HEK293 (cell line): ENCODE data around the gene ANTXRL.

ENCODE experiments used
- CTCF ChIA-PET: fragments of 350-600 bp; formaldehyde crosslinking; extraction: SDS; loops from one replicate; lab custom pipeline; 2021; ENCODE audit warnings: antibody characterized with exemption; lab: Yijun Ruan, JAX
- POLR2A ChIA-PET: fragments of 300-600 bp; formaldehyde crosslinking; extraction: SDS; loops from one replicate; lab custom pipeline; 2020; ENCODE audit warnings: antibody characterized with exemption, inconsistent platforms; lab: Yijun Ruan, JAX
- H3K27ac ChIP-seq: fragments of 200-500 bp; sonication (Bioruptor generic); 2 replicates; pipeline ENCODE4 v1.5.1; 2014; ENCODE audit warnings: low read depth, low read length, control low read depth, inconsistent platforms; ENCODE audit errors: extremely low read depth
- H3K36me3 ChIP-seq, 2 experiments: fragments of 200-500 bp in 1 of 2; sonication (Bioruptor generic) in 1 of 2; 1 replicate in 1 of 2; 2 replicates in 1 of 2; pipeline ENCODE4 v1.5.1; 2014 to 2017; ENCODE audit warnings: inconsistent platforms in 2 of 2, low read length in 2 of 2; ENCODE audit not compliant: control insufficient read depth in 2 of 2, insufficient read depth in 1 of 2
- H3K4me1 ChIP-seq: fragments of 200-500 bp; sonication (Bioruptor generic); 2 replicates; pipeline ENCODE4 v1.5.1; 2014; ENCODE audit warnings: mild to moderate bottlenecking, low read length, inconsistent platforms; ENCODE audit not compliant: control insufficient read depth, insufficient read depth
- H3K4me3 ChIP-seq: 2 replicates; pipeline ENCODE4 v1.5.1; 2011; ENCODE audit warnings: low read depth, mild to moderate bottlenecking, control low read depth, low read length, moderate library complexity
- H3K9me3 ChIP-seq: fragments of 200-500 bp; sonication (Bioruptor generic); 2 replicates; pipeline ENCODE4 v1.5.1; 2014; ENCODE audit warnings: low read depth, low read length, inconsistent platforms; ENCODE audit not compliant: control insufficient read depth, insufficient read depth
- HOXD13 ChIP-seq: sonication (generic); formaldehyde crosslinking; IDR thresholded peaks from 2 replicates; pipeline ENCODE4 v1.8.0; 2022; ENCODE audit warnings: missing genetic modification reagents, borderline replicate concordance
- KLF17 ChIP-seq: fragments of 450-650 bp; formaldehyde crosslinking; IDR thresholded peaks from 2 replicates; pipeline ENCODE4 v1.5.1; 2016; ENCODE audit warnings: missing biosample characterization, missing genetic modification characterization
- MYNN ChIP-seq: fragments of 450-650 bp; formaldehyde crosslinking; IDR thresholded peaks from 2 replicates; pipeline ENCODE4 v1.5.1; 2016; ENCODE audit warnings: missing biosample characterization, missing genetic modification characterization, borderline replicate concordance
- SALL2 ChIP-seq: fragments of 450-650 bp; formaldehyde crosslinking; IDR thresholded peaks from 2 replicates; pipeline ENCODE4 v1.5.0; 2017; ENCODE audit warnings: missing biosample characterization, mild to moderate bottlenecking, missing genetic modification characterization, borderline replicate concordance
- ZBTB1 ChIP-seq: fragments of 450-650 bp; formaldehyde crosslinking; IDR thresholded peaks from 2 replicates; pipeline ENCODE4 v1.5.1; 2016; ENCODE audit warnings: missing biosample characterization, missing genetic modification characterization
- ZBTB49 ChIP-seq: fragments of 450-650 bp; formaldehyde crosslinking; IDR thresholded peaks from 2 replicates; pipeline ENCODE4 v1.5.1; 2016; ENCODE audit warnings: missing biosample characterization, missing genetic modification characterization, low read depth
- ZNF18 ChIP-seq: fragments of 450-650 bp; formaldehyde crosslinking; IDR thresholded peaks from 2 replicates; pipeline ENCODE4 v1.5.1; 2016; ENCODE audit warnings: missing biosample characterization, missing genetic modification characterization
- ZNF223 ChIP-seq: fragments of 450-650 bp; formaldehyde crosslinking; IDR thresholded peaks from 2 replicates; pipeline ENCODE4 v1.5.1; 2016; ENCODE audit warnings: missing biosample characterization, missing genetic modification characterization
- ZNF274 ChIP-seq, 2 experiments: fragments of 200-500 bp in 1 of 2; fragments of 450-650 bp in 1 of 2; sonication (Bioruptor generic) in 1 of 2; formaldehyde crosslinking in 1 of 2; IDR thresholded peaks; 2 replicates each; pipeline versions ENCODE4 v1.5.1 to v1.6.1; 2014 to 2016; ENCODE audit warnings: borderline replicate concordance in 1 of 2, inconsistent platforms in 1 of 2, low read length in 1 of 2, missing biosample characterization in 1 of 2, missing genetic modification characterization in 1 of 2
- ZNF510 ChIP-seq: fragments of 450-650 bp; formaldehyde crosslinking; IDR thresholded peaks from 2 replicates; pipeline ENCODE4 v1.5.1; 2018; ENCODE audit warnings: mild to moderate bottlenecking, missing genetic modification characterization, missing biosample characterization; ENCODE audit not compliant: insufficient replicate concordance
- ZNF544 ChIP-seq: fragments of 450-650 bp; formaldehyde crosslinking; IDR thresholded peaks from 2 replicates; pipeline ENCODE4 v1.5.0; 2017; ENCODE audit warnings: missing biosample characterization, missing genetic modification characterization
- ZNF548 ChIP-seq: fragments of 450-650 bp; formaldehyde crosslinking; IDR thresholded peaks from 2 replicates; pipeline ENCODE4 v1.5.1; 2016; ENCODE audit warnings: missing biosample characterization, missing genetic modification characterization
- ZNF555 ChIP-seq: fragments of 450-650 bp; formaldehyde crosslinking; conservative IDR thresholded peaks from 2 replicates; pipeline ENCODE4 v1.5.1; 2017; ENCODE audit warnings: missing biosample characterization, mild to moderate bottlenecking, missing genetic modification characterization, inconsistent platforms
- ZNF596 ChIP-seq: fragments of 450-650 bp; IDR thresholded peaks from 2 replicates; pipeline ENCODE4 v1.5.0; 2018; ENCODE audit warnings: missing biosample characterization, mild to moderate bottlenecking, missing genetic modification characterization, moderate library complexity
- ZNF623 ChIP-seq: fragments of 450-650 bp; formaldehyde crosslinking; IDR thresholded peaks from 2 replicates; pipeline ENCODE4 v1.5.1; 2016; ENCODE audit warnings: missing biosample characterization, missing genetic modification characterization
- ZNF747 ChIP-seq: fragments of 450-650 bp; formaldehyde crosslinking; IDR thresholded peaks from 2 replicates; pipeline ENCODE4 v1.5.1; 2016; ENCODE audit warnings: missing biosample characterization, missing genetic modification characterization
- TF ChIP-seq, protein P1 (sequence below): fragments of 450-650 bp; formaldehyde crosslinking; IDR thresholded peaks from 2 replicates; pipeline ENCODE4 v1.5.1; 2016; ENCODE audit warnings: missing biosample characterization, missing genetic modification characterization
- TF ChIP-seq, protein P2 (sequence below): fragments of 450-650 bp; formaldehyde crosslinking; IDR thresholded peaks from 2 replicates; pipeline ENCODE4 v1.5.1; 2016; ENCODE audit warnings: missing biosample characterization, missing genetic modification characterization, borderline replicate concordance
- TF ChIP-seq, protein P3 (sequence below): fragments of 450-650 bp; formaldehyde crosslinking; IDR thresholded peaks from 2 replicates; pipeline ENCODE4 v1.5.1; 2017; ENCODE audit warnings: missing biosample characterization, mild to moderate bottlenecking, missing genetic modification characterization, moderate library complexity

Gene ANTXRL

GRCh38 chr10:46307281-46308112, 20.7 kb downstream of the ANTXRL start (continued):
- no peak for TF ChIP-seq ZNF18

DNA sequence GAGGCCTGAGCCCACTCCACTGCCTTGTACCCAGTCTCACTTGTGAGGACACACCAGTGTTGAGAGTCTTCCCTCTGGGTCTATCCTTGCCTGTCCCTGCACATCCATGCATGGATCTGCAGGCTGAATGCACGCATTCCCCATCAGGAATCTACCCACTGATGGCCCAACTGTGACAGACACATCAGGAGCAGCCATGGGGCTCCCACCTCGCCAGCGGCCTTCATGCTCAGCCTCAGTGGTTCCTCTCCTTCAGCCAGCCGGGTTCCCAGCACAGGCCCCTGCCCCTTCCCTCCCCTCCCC, 21.3 kb downstream of the ANTXRL start:
- H3K27ac ChIP-seq: no peak overlapping the region
- no peaks in the 10 kb centered on the region for H3K36me3 ChIP-seq
- no peaks in the 10 kb centered on the region for H3K4me1 ChIP-seq
- CTCF ChIA-PET: no interaction called here
- no peak overlapping the region for H3K4me3 ChIP-seq
- POLR2A ChIA-PET: no interaction called here
- no peak for TF ChIP-seq MYNN (tag by site-specific recombination)
- H3K9me3 ChIP-seq: no peaks in the 10 kb centered on the region

DNA sequence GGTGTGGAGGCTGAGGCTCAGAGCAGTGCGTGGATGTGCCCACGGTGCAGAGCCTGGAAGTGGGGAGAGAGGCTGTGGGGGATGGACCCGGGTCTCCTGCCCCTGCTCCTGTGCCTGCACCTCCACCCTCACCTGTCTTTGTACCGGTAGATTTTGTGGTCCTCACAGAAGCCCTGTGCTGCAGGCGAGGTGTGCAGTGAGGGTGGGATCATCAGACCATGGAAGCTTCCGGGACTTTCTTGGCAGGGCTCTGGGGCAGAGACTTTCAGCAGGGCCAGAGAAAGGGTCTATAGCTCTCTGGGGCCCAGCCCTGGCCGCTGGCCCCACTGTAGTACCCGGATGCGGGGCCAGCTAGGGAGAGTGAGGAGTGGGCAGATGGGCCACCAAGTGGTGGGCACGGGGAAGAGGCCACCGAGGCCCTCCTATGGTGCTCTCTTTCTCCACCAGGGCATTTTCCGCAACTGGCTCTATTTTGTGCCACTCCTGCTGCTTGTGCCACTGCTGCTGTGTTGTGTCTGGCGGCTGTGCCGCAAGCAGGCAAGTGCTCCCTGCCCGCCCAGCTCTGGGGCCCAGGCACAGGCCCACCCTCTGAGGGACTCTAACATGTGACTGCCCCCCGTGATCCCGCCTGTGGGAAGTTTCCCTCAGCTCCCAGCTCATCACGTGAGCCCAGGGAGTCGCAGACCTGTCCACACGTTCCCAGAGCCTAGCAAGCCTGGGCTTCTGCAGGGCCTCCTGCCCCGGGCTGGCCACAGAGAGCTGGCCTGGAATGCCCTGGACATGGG, 22.1 kb downstream of the ANTXRL start:
- Histone ChIP-seq H3K36me3 (no peaks in the 10 kb centered on the region), H3K4me3 (no peak overlapping the region), H3K27ac (no peak overlapping the region)
- POLR2A ChIA-PET: no interaction called here
- no peak for TF ChIP-seq SALL2 (tag by site-specific recombination)
- no peak for TF ChIP-seq ZNF544
- no peak for TF ChIP-seq ZNF623 (tag by site-specific recombination)
- no peak for TF ChIP-seq ZNF548 (tag by site-specific recombination)
- TF ChIP-seq ZNF555: no peak
- no peak for TF ChIP-seq ZNF223 (tag by site-specific recombination)
- TF ChIP-seq, protein P1, sequence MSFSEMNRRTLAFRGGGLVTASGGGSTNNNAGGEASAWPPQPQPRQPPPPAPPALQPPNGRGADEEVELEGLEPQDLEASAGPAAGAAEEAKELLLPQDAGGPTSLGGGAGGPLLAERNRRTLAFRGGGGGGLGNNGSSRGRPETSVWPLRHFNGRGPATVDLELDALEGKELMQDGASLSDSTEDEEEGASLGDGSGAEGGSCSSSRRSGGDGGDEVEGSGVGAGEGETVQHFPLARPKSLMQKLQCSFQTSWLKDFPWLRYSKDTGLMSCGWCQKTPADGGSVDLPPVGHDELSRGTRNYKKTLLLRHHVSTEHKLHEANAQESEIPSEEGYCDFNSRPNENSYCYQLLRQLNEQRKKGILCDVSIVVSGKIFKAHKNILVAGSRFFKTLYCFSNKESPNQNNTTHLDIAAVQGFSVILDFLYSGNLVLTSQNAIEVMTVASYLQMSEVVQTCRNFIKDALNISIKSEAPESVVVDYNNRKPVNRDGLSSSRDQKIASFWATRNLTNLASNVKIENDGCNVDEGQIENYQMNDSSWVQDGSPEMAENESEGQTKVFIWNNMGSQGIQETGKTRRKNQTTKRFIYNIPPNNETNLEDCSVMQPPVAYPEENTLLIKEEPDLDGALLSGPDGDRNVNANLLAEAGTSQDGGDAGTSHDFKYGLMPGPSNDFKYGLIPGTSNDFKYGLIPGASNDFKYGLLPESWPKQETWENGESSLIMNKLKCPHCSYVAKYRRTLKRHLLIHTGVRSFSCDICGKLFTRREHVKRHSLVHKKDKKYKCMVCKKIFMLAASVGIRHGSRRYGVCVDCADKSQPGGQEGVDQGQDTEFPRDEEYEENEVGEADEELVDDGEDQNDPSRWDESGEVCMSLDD (tag by site-specific recombination): no peak
- no peak for TF ChIP-seq ZNF510
- no peak for TF ChIP-seq KLF17 (tag by site-specific recombination)
- TF ChIP-seq ZNF274 (IDR thresholded peaks at IDR 0.05; ENCODE audit: low read length): no peak
- TF ChIP-seq ZNF274 (tag by site-specific recombination; IDR thresholded peaks at IDR 0.05; ENCODE audit: borderline replicate concordance): no peak
- TF ChIP-seq, protein P2, sequence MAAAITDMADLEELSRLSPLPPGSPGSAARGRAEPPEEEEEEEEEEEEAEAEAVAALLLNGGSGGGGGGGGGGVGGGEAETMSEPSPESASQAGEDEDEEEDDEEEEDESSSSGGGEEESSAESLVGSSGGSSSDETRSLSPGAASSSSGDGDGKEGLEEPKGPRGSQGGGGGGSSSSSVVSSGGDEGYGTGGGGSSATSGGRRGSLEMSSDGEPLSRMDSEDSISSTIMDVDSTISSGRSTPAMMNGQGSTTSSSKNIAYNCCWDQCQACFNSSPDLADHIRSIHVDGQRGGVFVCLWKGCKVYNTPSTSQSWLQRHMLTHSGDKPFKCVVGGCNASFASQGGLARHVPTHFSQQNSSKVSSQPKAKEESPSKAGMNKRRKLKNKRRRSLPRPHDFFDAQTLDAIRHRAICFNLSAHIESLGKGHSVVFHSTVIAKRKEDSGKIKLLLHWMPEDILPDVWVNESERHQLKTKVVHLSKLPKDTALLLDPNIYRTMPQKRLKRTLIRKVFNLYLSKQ (tag by site-specific recombination): no peak
- no peak for TF ChIP-seq ZBTB1 (tag by site-specific recombination)
- TF ChIP-seq ZBTB49: no peak
- TF ChIP-seq ZNF596: no peak
- TF ChIP-seq, protein P3, sequence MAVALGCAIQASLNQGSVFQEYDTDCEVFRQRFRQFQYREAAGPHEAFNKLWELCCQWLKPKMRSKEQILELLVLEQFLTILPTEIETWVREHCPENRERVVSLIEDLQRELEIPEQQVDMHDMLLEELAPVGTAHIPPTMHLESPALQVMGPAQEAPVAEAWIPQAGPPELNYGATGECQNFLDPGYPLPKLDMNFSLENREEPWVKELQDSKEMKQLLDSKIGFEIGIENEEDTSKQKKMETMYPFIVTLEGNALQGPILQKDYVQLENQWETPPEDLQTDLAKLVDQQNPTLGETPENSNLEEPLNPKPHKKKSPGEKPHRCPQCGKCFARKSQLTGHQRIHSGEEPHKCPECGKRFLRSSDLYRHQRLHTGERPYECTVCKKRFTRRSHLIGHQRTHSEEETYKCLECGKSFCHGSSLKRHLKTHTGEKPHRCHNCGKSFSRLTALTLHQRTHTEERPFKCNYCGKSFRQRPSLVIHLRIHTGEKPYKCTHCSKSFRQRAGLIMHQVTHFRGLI (tag by site-specific recombination): no peak
- no peak for TF ChIP-seq ZNF747 (tag by site-specific recombination)
- TF ChIP-seq HOXD13 (CRISPR knock-in tag): no peak
- TF ChIP-seq, all 188 proteins: peak for 0
- Histone ChIP-seq H3K9me3 (no peaks in the 10 kb centered on the region), H3K4me1 (no peaks in the 10 kb centered on the region)
- CTCF ChIA-PET: interaction anchor here (1.1 kb wide), 1 partner anchor 80 kb away, joined by 3 read pairs; no protein-coding TSS in a partner anchor
